GM20431 (cell line): Measurements from ENCODE around the gene BRMS1L.

Source experiments
- in situ Hi-C: fragments of 300-500 bp; cut with MseI, MboI; formaldehyde crosslinking; loops from one replicate; pipeline ENCODE4 v1.15.0; 2020; ENCODE audit warnings: low sequenced_read_pairs; ENCODE audit not compliant: unreplicated experiment

The BRMS1L gene

GRCh38 chr14:35909665-35910064, 83.5 kb downstream of the BRMS1L start:
- in situ Hi-C loops = no loop called here

DNA sequence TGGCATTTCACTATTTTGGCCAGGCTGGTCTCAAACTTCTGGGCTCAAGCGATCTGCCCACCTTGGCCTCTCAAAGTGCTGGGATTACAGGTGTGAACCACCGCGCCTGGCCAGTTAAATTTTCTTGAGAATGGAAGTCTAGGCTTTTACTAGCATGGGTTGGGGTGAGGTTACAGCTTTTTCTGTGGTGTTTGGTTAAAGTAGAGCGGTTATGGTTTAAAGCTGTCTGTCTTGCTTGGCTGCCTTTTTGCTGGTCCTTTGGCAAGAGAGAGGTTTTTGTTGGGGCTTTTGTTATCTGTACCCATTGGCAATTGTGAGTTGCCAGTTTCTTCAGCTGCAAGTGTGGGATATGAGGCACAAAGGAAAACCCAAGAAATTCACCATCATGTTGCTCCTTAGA, 84.1 kb downstream of the BRMS1L start:
- in situ Hi-C loops = no loop called here

DNA sequence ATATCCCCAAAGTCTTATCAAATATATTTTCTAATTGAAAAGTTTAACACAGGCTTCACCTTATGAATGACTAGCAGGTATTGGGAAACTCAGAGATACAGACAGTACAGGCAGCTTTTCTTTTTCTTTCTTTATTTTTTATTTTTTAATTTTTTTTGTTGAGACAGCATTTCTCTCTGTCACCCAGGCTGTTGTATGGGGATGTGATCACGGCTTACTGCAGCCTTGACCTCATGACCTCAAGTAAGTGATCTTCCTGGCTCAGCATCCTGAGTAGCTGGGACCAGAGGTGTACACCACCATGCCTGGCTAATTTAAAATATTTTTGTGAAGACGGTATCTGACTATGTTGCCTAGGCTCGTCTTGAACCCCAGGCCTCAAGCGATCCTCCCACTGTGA, 85.0 kb downstream of the BRMS1L start:
- in situ Hi-C loops = no loop called here

DNA sequence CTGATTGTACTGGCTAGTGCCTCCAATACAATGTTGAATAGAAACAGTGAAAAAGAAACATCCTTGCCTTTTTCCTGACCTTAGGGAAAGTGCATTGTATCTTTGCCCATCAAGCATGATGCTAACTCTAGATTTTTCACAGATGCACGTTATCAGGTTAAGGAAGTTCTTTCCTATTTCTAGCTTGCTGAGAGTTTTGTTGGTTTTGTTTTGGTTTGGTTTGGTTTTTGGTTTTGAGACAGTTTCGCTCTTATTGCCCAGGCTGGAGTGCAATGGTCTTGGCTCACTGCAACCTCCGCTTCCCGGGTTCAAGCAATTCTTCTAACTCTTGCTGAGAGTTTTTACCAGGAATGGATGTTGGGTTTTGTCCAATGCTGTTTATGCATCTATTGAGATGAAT, 89.0 kb downstream of the BRMS1L start:
- in situ Hi-C loops = no loop called here

DNA sequence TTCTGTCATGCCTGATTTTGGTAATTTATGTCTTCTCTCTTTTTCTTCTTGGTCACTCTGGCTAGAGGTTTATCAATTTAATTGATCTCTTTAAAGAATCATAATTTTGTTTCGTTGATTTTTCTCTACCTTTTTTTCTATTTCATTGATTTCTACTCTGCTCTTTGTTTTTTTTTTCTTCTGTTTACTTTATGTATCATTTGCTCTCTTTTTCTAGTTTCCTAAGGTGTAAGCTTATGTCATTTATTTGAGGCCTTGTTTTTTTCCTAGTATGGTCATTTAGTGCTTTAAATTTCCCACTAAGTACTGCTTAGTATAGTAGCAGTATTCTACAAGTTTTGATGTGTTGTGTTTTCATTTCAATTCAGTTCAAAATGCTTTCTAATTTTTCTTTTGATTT, 89.6 kb downstream of the BRMS1L start:
- in situ Hi-C loops = no loop called here
